Activated naive CD8-positive, alpha-beta T cell (primary cell): Measurements from ENCODE around the gene KCND2.
"Not testable (repeated sequence)": the region's sequence is repeated elsewhere in the genome, so short reads cannot be mapped to it uniquely, and the experiment has no call there.

Source experiments
- H3K27ac Mint-ChIP-seq: one replicate; pipeline ENCODE4 v1.8.0; 2021; ENCODE audit warnings: mixed read lengths
- H3K27me3 Mint-ChIP-seq: one replicate; pipeline ENCODE4 v1.8.0; 2021; ENCODE audit warnings: mixed read lengths
- H3K36me3 Mint-ChIP-seq: one replicate; pipeline ENCODE4 v1.8.0; 2021; ENCODE audit warnings: mixed read lengths
- H3K4me1 Mint-ChIP-seq: one replicate; pipeline ENCODE4 v1.8.0; 2021; ENCODE audit warnings: low read depth, mixed read lengths
- H3K4me3 Mint-ChIP-seq: one replicate; pipeline ENCODE4 v1.8.0; 2021; ENCODE audit warnings: mild to moderate bottlenecking, mixed read lengths
- H3K9me3 Mint-ChIP-seq: one replicate; pipeline ENCODE4 v1.8.0; 2021; ENCODE audit warnings: low read depth, mixed read lengths

KCND2 gene

DNA sequence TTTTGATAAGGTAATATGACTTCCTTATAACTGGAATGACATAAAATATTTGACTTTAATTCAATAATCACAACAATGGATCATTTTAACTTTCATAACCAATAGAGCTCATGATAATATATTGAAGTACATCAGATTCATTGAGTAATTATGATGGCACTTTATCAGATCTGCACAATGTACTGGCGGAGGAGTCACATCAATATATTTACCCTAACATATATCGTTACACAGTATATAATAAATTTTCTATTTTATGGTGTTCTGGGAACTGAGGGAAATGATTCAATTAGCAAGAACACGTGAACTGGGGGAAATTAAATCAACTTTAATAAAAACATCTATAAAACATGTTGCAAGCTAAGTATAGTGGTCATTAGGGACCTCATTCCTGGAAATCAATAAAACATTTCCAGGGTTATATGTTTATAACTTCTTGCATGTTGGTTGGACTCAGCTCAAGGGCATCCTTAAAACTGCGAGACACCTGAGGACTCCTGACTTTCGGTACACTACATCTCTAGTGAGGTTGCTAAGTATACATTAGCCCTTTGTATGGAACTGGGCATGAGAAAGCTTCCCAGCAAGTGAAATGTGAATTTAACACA lies 254.0 kb downstream of the KCND2 start:
- H3K9me3 Mint-ChIP-seq: no peaks in the 10 kb centered on the region
- no peaks in the 10 kb centered on the region for H3K36me3 Mint-ChIP-seq
- no peak overlapping the region for H3K27ac Mint-ChIP-seq
- no peak overlapping the region for H3K4me3 Mint-ChIP-seq
- no peaks in the 10 kb centered on the region for H3K27me3 Mint-ChIP-seq
- H3K4me1 Mint-ChIP-seq: no peaks in the 10 kb centered on the region

GRCh38 chr7:120529736-120530135 lies 256.8 kb downstream of the KCND2 start:
- Mint-ChIP-seq H3K9me3 (peaks cover 3% of the 10 kb centered on the region), H3K4me3 (no peak overlapping the region), H3K4me1 (no peaks in the 10 kb centered on the region), H3K27me3 (no peaks in the 10 kb centered on the region), H3K36me3 (no peaks in the 10 kb centered on the region), H3K27ac (no peak overlapping the region)

- Mint-ChIP-seq H3K36me3 (no peaks in the 10 kb centered on the region), H3K9me3 (peaks cover 6% of the 10 kb centered on the region), H3K4me1 (no peaks in the 10 kb centered on the region), H3K27me3 (no peaks in the 10 kb centered on the region), H3K27ac (no peak overlapping the region), H3K4me3 (no peak overlapping the region)
Measured at GRCh38 chr7:120538335-120538734, 265.4 kb downstream of the KCND2 start.

DNA sequence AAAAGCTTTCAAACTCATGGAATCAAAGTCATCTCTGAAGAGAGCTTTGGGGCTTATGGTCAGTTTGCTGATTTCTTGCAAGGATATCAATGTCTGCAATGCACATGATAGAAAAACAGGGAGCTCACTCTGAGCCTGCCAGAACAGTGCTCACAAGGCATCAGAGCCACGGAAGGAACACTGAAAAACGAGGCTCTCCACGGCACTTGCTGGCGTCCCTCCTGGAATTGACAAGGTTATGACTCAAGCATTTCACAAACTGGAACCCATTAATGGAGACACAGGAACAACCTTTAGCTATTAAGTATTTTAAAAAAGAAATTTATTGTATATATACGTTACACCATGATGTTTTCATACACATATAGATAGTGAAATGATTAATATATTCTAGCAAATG lies 266.3 kb downstream of the KCND2 start:
- Mint-ChIP-seq H3K4me1 (no peaks in the 10 kb centered on the region), H3K9me3 (peaks cover 7% of the 10 kb centered on the region), H3K27ac (no peak overlapping the region), H3K36me3 (no peaks in the 10 kb centered on the region), H3K4me3 (no peak overlapping the region), H3K27me3 (no peaks in the 10 kb centered on the region)

DNA sequence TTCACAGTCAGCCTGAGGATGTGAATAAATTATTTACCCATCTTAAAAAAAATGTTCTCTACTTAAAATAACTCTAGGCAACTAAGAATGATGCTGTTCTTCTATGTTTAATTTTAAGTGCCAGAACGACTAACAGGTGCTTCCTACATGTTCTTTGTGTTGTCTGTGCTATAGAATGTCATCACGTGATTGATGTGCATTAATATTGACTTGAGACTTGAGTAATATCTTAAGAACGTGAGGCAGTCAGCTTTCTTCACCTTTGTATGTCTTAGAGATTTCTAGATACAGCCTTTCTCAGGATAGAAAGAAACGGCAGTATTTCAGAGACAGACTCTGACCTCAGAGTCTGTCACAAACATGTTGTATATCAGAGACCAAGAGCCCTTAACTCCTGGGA lies 274.6 kb downstream of the KCND2 start:
- H3K4me1 Mint-ChIP-seq: no peaks in the 10 kb centered on the region
- H3K9me3 Mint-ChIP-seq: peaks cover 3% of the 10 kb centered on the region
- H3K27me3 Mint-ChIP-seq: no peaks in the 10 kb centered on the region
- no peaks in the 10 kb centered on the region for H3K36me3 Mint-ChIP-seq
- H3K4me3 Mint-ChIP-seq: no peak overlapping the region
- H3K27ac Mint-ChIP-seq: no peak overlapping the region

- no peaks in the 10 kb centered on the region for H3K9me3 Mint-ChIP-seq
- H3K27me3 Mint-ChIP-seq: no peaks in the 10 kb centered on the region
- H3K4me1 Mint-ChIP-seq: no peaks in the 10 kb centered on the region
- no peak overlapping the region for H3K27ac Mint-ChIP-seq
- H3K36me3 Mint-ChIP-seq: no peaks in the 10 kb centered on the region
- no peak overlapping the region for H3K4me3 Mint-ChIP-seq
Measured at GRCh38 chr7:120550494-120551048, 277.6 kb downstream of the KCND2 start.

GRCh38 chr7:120553491-120553890 lies 280.5 kb downstream of the KCND2 start:
- Mint-ChIP-seq H3K27ac (no peak overlapping the region), H3K27me3 (no peaks in the 10 kb centered on the region), H3K4me1 (no peaks in the 10 kb centered on the region), H3K9me3 (peaks cover 3% of the 10 kb centered on the region), H3K36me3 (no peaks in the 10 kb centered on the region), H3K4me3 (no peak overlapping the region)

- Mint-ChIP-seq H3K27ac (no peak overlapping the region), H3K27me3 (no peaks in the 10 kb centered on the region), H3K36me3 (no peaks in the 10 kb centered on the region), H3K4me3 (no peak overlapping the region), H3K4me1 (no peaks in the 10 kb centered on the region), H3K9me3 (peaks cover 3% of the 10 kb centered on the region)
Measured at GRCh38 chr7:120554960-120555571, 282.1 kb downstream of the KCND2 start.

DNA sequence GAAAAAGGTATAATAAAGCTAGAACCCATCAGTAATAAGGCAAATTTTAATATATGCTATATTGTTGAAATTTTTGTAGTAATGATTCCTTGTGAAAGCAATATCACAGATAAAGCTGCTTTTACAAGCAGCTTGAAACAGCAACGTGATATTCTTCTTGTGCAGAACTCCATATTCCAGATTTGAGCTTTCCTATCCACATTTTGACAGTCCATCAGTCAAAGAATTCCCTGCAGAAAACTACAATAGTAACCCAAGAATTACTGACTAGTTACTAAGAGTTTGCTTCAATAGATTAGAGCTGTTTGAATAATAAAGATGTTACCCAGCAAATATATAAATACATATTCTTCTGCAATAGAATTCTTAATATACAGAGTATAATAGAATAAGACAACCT lies 291.2 kb downstream of the KCND2 start:
- no peaks in the 10 kb centered on the region for H3K36me3 Mint-ChIP-seq
- no peaks in the 10 kb centered on the region for H3K27me3 Mint-ChIP-seq
- no peak overlapping the region for H3K27ac Mint-ChIP-seq
- H3K4me3 Mint-ChIP-seq: no peak overlapping the region
- no peaks in the 10 kb centered on the region for H3K4me1 Mint-ChIP-seq
- no peaks in the 10 kb centered on the region for H3K9me3 Mint-ChIP-seq

DNA sequence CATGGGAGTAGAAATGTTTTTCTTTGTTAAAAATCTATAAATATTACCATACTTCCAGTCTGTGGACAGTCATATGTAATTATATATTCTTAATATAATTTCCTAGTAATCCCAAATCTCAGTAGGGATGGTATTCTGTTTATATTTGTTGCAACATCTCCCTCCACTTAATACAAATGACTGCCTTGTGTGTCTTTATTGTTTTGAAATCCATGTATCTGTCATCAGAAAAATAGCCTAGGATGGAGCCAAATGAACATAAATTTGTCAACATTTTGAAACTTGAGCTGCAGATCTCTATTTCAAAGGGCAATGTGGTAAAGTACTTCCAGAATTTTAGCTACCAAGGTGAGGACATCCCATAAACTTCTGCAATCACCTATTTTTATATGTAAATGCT lies 294.2 kb downstream of the KCND2 start:
- H3K9me3 Mint-ChIP-seq: no peaks in the 10 kb centered on the region
- H3K27ac Mint-ChIP-seq: no peak overlapping the region
- no peak overlapping the region for H3K4me3 Mint-ChIP-seq
- no peaks in the 10 kb centered on the region for H3K36me3 Mint-ChIP-seq
- H3K27me3 Mint-ChIP-seq: no peaks in the 10 kb centered on the region
- no peaks in the 10 kb centered on the region for H3K4me1 Mint-ChIP-seq

DNA sequence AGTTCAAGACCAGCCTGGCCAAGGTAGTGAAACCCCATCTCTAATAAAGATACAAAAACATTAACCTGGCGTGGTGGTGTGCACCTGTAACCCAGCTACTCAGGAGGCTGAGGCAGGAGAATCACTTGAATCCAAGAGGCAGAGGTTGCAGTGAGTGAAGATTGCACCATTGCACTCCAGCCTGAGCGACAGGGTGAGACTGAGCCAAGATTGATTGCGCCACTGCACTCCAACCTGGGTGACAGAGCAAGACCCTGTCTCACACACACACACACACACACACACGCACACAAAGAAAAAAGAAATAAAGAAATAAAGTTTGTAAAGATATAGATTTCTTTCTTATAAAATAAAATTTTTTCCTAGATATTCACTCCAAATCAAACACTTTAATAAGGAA lies 305.7 kb downstream of the KCND2 start:
- H3K36me3 Mint-ChIP-seq, H3K4me3 Mint-ChIP-seq, H3K27ac Mint-ChIP-seq, H3K27me3 Mint-ChIP-seq, H3K4me1 Mint-ChIP-seq, H3K9me3 Mint-ChIP-seq: not testable (repeated sequence)

DNA sequence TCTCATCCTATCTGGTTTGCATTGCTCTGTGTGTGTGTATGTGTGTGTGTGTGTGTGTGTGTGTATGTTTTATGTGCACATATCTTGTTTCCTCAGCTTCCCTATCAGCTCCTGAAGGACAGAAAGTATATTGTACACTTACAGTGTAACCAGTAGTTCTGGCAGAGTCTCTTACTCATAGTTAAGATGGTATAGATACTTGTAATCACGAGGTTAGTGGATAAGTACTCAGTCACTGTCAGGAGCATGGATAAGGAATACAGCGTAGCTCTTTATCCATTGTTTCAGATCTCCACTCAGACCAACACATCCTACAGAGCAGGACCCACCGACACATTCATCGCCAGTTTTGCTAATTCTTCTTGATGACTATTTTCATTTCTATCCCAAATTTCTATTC lies 309.9 kb downstream of the KCND2 start:
- Mint-ChIP-seq H3K4me1 (no peaks in the 10 kb centered on the region), H3K27me3 (no peaks in the 10 kb centered on the region), H3K9me3 (no peaks in the 10 kb centered on the region), H3K4me3 (no peak overlapping the region), H3K36me3 (no peaks in the 10 kb centered on the region), H3K27ac (no peak overlapping the region)

- Mint-ChIP-seq H3K4me1 (no peaks in the 10 kb centered on the region), H3K36me3 (no peaks in the 10 kb centered on the region), H3K27me3 (no peaks in the 10 kb centered on the region), H3K9me3 (no peaks in the 10 kb centered on the region), H3K27ac (no peak overlapping the region), H3K4me3 (no peak overlapping the region)
Measured at GRCh38 chr7:120583899-120584586, 311.1 kb downstream of the KCND2 start.

DNA sequence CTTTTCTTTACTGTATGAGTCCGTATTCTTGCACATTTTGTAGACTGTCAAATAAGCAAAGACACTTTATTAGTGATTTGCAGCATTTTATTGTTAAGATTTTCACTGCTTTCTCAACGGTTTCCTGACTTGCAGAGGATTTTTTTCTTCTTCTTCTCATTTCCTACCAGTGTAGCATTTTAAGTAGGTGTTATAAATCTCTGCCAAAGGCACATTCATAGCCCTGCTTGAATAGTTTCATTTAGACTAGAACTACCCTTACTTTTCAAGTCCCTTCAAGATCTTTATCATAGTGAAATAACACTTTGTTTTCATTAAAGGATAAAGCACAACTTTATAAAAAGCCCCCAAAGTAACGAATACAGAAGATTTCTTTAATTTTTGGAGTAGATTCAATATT lies 313.6 kb downstream of the KCND2 start:
- H3K4me3 Mint-ChIP-seq: no peak overlapping the region
- H3K9me3 Mint-ChIP-seq: no peaks in the 10 kb centered on the region

GRCh38 chr7:120587243-120587642 lies 314.3 kb downstream of the KCND2 start:
- H3K27me3 Mint-ChIP-seq: no peaks in the 10 kb centered on the region
- no peaks in the 10 kb centered on the region for H3K4me1 Mint-ChIP-seq
- no peaks in the 10 kb centered on the region for H3K36me3 Mint-ChIP-seq

More for the DNA sequence above, 313.6 kb downstream of the KCND2 start:
- no peaks in the 10 kb centered on the region for H3K4me1 Mint-ChIP-seq
- no peaks in the 10 kb centered on the region for H3K27me3 Mint-ChIP-seq
- H3K27ac Mint-ChIP-seq: no peak overlapping the region
- H3K36me3 Mint-ChIP-seq: no peaks in the 10 kb centered on the region

More at GRCh38 chr7:120587243-120587642, 314.3 kb downstream of the KCND2 start:
- no peak overlapping the region for H3K4me3 Mint-ChIP-seq
- no peak overlapping the region for H3K27ac Mint-ChIP-seq
- no peaks in the 10 kb centered on the region for H3K9me3 Mint-ChIP-seq
